HG02610 (cell line): Measurements from ENCODE around the gene NOC2L.
"Not testable (repeated sequence)": the region's sequence is repeated elsewhere in the genome, so short reads cannot be mapped to it uniquely, and the experiment has no call there.

ENCODE experiments used
- ATAC-seq: cut with Tn5 transposase; IDR thresholded peaks from one replicate; pipeline ENCODE4 v1.9.1; 2021; ENCODE audit warnings: mild to moderate bottlenecking, moderate library complexity; ENCODE audit not compliant: unreplicated experiment

NOC2L gene

DNA sequence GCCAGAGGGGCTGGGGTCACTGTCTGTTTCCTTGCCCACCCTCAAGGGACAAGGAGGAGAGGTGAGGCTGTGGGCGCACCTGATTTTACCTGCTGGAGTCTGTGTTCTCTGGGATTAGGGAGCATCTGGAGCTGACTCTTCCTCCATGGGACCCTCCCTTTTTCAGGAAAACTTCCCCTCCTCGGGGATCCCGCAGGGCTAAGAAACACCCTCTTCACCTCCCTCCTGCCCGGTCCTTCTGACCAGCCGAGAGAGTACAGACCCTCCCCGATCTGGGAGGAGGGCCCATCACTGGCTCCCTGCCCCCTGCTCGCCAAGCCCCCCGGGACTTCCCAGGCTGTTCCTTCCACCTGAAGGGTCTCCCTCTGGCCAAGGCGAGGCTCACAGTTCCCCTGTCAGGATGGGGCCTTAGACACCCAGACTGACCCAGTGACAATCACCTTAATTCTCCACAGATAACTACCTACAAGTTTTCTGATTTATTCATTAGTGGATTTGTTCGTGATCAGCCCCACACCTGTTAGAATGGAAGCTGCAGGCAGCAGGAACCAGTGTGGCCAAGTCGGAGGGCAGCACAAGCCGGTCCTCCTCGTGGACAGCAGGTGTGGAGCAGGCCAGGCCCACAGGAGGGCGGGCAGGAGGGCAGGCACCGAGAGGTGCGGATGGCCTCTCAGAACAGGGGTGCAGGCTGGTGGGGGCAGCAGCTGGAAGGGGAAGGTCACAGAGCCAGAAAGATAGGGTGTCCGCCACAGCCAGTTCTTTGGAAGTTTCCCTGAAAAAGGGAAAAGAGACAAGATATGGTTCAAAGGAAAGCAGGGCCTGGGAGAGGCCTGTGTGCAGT lies 51.2 kb downstream of the NOC2L start:
- ATAC-seq, result no peak

- no peak for ATAC-seq
Measured at GRCh38 chr1:906600-907420, 52.2 kb downstream of the NOC2L start.

GRCh38 chr1:905811-906599 lies 53.1 kb downstream of the NOC2L start:
- no peak for ATAC-seq

GRCh38 chr1:905071-905749 lies 53.8 kb downstream of the NOC2L start:
- no peak for ATAC-seq

- ATAC-seq, result no peak
Measured at GRCh38 chr1:904310-904950, 54.6 kb downstream of the NOC2L start.

DNA sequence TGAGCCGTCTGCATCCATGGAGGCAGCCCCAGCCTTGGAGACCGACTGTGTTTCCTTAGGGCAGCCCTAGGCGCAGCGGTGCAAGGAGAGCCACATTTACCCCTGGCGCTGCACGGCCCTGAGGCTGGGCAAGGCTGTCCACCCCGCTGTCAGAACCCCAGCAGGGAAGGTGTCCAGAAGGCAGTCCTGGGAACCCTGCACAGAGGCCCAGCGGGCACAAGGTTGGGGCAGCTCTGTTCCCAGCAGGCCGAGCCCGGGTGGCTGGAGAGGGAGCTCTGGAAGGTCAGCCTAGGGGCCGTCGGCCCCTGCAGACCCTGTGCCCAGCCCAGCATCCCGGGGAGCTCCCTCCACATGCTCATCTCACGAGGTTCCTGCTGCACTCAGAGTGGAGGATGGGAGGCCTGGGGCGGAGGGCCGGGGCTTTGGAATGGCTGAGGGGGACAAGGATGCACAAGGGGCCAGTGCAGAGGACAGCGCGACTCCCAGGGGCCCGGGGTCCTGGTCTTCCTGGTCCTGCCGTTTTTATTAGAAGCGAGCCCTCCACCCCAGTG lies 55.3 kb downstream of the NOC2L start:
- ATAC-seq, result no peak

DNA sequence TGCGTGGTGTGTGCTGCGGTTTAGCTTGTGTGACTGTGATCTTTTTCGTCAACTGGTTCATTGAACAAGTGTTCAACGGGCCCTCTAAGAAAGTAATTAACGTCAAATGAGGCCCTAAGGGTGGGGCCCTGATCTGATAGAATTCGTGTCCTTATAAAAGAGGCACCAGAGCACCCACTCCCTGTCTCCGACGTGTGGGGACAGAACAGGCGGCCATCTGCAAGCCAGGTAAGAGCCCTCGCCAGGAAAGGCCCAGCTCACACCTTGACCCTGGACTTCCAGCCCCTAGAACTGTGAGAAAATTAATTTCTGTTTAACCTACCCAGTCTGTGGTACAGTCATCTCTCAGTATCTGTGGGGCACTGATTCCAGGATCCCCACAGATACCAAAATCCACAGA lies 55.8 kb downstream of the NOC2L start:
- ATAC-seq, result no peak

DNA sequence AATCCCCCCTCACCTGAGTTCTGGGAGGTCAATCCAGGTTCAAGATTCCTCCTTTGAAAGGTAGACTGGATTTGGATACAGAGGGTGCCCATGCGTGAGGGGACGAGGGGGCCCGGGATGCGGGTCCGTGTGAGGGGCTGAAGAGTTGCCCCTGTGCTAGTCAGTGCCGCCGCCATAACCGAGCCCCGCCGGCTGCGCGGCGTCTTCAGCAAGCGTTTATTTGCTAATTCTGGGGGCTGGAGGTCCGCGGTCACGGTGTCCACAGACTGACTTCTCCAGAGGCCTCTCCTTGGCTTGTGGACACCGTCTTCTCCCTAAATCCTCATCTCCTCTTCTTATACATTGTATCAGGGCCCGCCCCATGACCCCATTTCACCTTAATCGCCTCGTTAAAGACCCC lies 56.3 kb downstream of the NOC2L start:
- ATAC-seq, result no peak

- no peak for ATAC-seq
Measured at GRCh38 chr1:901108-901859, 57.8 kb downstream of the NOC2L start.

- no peak for ATAC-seq
Measured at GRCh38 chr1:899636-900317, 59.3 kb downstream of the NOC2L start.

GRCh38 chr1:897951-898350 lies 61.1 kb downstream of the NOC2L start:
- not testable (repeated sequence) for ATAC-seq

- ATAC-seq, result no peak
Measured at GRCh38 chr1:897226-897625, 61.8 kb downstream of the NOC2L start.
